Measurements from ENCODE around the gene ANGPTL7. TPM values are rescaled to one million over a fixed set of nuclear protein-coding genes. Genes with fewer than 3 reads are reported as not detected.
A peak's percentile ranks its signal among the peaks of the same experiment; 100 is the strongest.
"Not testable (repeated sequence)": the region's sequence is repeated elsewhere in the genome, so short reads cannot be mapped to it uniquely, and the experiment has no call there.

The ANGPTL7 gene, protein sequence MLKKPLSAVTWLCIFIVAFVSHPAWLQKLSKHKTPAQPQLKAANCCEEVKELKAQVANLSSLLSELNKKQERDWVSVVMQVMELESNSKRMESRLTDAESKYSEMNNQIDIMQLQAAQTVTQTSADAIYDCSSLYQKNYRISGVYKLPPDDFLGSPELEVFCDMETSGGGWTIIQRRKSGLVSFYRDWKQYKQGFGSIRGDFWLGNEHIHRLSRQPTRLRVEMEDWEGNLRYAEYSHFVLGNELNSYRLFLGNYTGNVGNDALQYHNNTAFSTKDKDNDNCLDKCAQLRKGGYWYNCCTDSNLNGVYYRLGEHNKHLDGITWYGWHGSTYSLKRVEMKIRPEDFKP
- total RNA-seq, result not detected

GRCh38 chr1:11188858-11189451 lies at the start of gene ANGPTL7:
TSS of gene ANGPTL7 (plus strand) at chr1:11189355. CDS start at chr1:11189580, 225 bp downstream.
- no peak for ATAC-seq

DNA sequence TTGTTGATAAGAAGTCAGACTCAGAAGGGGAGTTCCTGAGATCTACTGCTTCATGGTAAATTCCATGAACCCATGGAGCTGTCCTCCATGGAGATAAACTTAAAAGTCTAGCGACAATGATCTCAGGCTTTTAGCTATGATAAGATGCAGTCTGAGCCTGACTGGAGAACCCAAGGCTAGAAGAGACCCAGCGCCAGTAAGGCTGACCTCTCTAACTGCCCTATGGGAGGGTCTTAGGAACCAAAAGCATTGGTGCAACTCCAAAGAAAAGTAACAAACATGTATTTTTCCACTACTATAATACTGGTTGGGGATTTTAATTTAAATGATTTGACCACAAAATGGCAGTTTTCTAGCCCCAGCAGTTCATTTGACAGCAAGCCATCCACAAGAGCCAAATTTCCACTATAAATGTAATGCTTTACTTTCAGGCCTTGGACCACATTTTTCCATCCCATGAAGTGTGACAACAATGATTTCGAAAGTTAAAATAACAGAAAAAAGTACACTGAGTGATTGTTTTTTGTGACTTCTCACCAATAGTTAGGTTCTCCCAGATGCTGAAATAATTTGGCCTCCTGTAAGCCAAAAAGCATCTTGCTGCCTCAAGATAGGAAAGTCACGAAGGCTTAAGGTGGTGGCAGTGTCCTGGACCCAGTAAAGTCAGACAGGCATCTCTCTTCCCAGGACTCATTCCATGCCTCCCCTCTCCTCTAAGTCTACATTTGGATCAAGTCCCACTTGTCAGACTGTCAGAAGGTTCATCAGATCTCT lies 46.4 kb upstream of the ANGPTL7 start:
- no peak for ATAC-seq

GRCh38 chr1:11143401-11143800 lies 45.8 kb upstream of the ANGPTL7 start:
- ATAC-seq, result no peak

GRCh38 chr1:11143907-11144306 lies 45.2 kb upstream of the ANGPTL7 start:
- no peak for ATAC-seq

DNA sequence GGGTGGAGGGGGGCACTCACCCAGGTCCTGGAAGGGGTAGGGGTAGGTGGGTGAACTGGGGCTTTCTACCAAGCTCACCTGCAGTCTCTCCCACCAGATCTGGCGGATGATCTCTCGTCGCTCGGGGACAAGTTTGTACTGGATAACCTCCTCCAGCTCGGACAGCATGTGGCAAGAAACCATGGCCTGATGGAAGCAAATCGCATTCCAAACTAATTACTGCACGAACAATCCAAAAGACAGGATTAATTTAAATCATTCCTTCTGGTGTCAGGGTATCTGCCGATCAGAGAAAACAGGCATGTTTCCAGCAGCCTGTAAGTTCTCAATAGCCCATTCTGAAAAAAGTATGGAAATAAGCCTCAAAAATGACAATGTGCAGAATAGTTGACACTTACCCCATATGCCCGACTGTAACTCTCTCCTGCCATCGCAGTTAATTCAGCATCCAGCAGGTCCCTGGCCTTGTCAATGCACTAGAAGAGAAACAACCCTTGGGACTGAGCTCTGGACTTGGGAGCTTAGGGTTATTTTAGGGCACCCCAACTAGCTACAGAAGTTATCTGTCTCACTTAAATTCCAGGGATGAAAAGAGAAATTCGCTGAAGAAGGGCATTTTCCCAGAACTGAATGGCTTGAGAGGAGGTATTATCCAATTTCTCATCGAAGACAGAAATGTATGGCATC lies 44.4 kb upstream of the ANGPTL7 start:
- ATAC-seq, result no peak

- no peak for ATAC-seq
Measured at GRCh38 chr1:11145741-11146140, 43.4 kb upstream of the ANGPTL7 start.

GRCh38 chr1:11147197-11147770 lies 41.9 kb upstream of the ANGPTL7 start:
- peak; percentile 41 for ATAC-seq

DNA sequence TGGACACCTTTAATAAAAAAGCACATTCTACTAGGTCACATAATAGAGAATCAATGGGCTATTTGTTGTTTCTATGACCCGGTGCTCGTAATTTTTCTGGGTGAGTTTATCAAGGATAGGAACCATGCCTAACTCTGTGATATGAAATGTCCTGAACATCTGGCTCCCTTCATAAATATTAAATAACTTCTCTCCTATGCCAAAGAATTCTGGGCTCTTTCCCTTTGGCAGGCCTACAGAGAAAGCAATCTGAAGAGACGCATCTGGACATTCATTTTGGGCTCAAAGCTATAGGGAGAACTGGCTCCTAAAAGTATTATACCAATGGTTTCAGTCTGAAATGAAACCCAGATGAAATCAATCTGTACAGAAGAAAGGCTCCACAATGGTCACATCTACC lies 38.8 kb upstream of the ANGPTL7 start:
- ATAC-seq, result no peak

GRCh38 chr1:11151114-11151513 lies 38.0 kb upstream of the ANGPTL7 start:
- no peak for ATAC-seq

GRCh38 chr1:11151826-11152612 lies 37.1 kb upstream of the ANGPTL7 start:
- ATAC-seq, result no peak

DNA sequence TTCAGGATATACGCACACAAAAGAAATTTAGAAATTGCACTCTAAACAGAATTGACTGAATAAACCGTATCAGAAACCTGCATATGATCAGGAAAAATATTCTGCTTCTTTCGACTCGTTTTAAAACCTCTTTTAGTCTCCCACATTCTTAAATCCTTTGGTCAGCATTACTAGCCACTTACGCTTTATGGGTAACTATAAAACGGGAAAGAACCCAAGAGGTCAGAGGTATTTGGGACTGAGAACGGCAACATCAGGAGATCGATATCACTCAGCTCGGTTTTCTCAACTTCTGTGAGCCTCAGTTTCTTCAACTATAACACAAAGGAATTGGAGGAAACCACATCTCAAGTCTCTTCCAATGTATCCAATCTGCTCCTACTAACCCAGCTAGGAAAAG lies 36.4 kb upstream of the ANGPTL7 start:
- ATAC-seq, result no peak

GRCh38 chr1:11153184-11153583 lies 36.0 kb upstream of the ANGPTL7 start:
- ATAC-seq, result no peak

GRCh38 chr1:11156441-11156840 lies 32.7 kb upstream of the ANGPTL7 start:
- ATAC-seq, result peak; percentile 67

- ATAC-seq, result no peak
Measured at GRCh38 chr1:11156963-11157362, 32.2 kb upstream of the ANGPTL7 start.

- ATAC-seq, result peak; percentile 86
Measured at GRCh38 chr1:11157394-11157793, 31.8 kb upstream of the ANGPTL7 start.

DNA sequence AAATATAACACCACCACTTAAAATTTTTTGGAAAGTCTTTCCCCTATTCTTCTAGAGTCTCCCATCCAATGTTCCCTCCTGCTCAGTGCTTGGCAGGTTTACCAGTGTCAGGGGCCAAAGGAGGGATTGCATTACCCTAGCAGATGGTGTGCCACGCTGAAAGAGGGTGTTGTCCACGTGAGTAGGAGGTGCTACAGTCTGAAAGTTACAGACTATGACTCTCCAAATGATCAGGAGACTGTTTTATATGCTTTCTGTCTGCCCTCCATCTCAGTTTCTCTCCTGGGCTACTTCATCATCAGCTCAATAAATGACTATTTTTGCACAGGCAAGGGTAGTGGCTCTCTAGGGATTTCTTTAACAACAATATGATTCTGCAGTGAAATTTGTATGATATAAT lies 31.3 kb upstream of the ANGPTL7 start:
- ATAC-seq, result peak; percentile 49

GRCh38 chr1:11158291-11158690 lies 30.9 kb upstream of the ANGPTL7 start:
- no peak for ATAC-seq

DNA sequence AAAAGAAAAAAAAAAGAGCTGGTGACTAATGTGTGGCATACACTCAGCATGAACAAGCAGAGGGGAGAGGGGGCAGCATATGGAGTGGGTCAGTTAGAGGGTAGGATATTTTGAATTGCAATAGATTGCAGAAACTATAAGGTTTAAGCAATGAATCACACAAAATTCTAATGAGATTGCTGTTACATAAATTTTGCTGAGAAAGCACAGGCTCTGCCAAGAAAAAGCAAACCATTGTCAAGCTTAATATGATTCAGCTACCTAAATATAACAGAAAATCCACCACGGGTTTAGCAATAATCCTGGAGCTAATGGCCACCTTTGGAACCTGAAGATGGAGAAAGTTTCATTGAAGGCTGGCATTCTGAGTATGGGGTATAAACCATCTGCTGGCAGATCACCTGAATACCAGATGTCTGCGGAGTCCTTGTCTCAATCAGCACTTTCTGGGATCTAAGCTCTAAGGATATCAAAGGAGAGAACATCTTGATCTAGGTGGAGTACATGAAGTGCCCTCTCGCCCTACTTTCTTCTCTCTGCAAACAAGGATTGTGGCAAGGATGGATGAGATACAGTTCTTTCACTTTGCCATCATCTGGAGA lies 30.3 kb upstream of the ANGPTL7 start:
- peak; percentile 72 for ATAC-seq

DNA sequence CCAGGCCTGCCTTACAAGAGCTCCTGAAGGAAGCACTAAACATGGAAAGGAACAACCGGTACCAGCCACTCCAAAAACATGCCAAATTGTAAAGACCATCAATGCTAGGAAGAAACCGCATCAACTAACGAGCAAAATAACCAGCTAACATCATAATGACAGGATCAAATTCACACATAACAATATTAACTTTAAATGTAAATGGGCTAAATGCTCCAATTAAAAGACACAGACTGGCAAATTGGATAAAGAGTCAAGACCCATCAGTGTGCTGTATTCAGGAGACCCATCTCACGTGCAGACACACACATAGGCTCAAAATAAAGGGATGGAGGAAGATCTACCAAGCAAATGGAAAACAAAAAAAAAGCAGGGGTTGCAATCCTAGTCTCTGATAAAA lies 26.4 kb upstream of the ANGPTL7 start:
- not testable (repeated sequence) for ATAC-seq

GRCh38 chr1:11166744-11167143 lies 22.4 kb upstream of the ANGPTL7 start:
- not testable (repeated sequence) for ATAC-seq

- ATAC-seq, result no peak
Measured at GRCh38 chr1:11168731-11169130, 20.4 kb upstream of the ANGPTL7 start.
